Measurements from ENCODE around the gene TMED8. TPM values are rescaled to one million over a fixed set of nuclear protein-coding genes. Genes with fewer than 3 reads are reported as not detected.
"Not testable (repeated sequence)": the region's sequence is repeated elsewhere in the genome, so short reads cannot be mapped to it uniquely, and the experiment has no call there.

Gene TMED8
- polyA plus RNA-seq, 3 donors: 20.0 to 25.4 (median 23.6) TPM

DNA sequence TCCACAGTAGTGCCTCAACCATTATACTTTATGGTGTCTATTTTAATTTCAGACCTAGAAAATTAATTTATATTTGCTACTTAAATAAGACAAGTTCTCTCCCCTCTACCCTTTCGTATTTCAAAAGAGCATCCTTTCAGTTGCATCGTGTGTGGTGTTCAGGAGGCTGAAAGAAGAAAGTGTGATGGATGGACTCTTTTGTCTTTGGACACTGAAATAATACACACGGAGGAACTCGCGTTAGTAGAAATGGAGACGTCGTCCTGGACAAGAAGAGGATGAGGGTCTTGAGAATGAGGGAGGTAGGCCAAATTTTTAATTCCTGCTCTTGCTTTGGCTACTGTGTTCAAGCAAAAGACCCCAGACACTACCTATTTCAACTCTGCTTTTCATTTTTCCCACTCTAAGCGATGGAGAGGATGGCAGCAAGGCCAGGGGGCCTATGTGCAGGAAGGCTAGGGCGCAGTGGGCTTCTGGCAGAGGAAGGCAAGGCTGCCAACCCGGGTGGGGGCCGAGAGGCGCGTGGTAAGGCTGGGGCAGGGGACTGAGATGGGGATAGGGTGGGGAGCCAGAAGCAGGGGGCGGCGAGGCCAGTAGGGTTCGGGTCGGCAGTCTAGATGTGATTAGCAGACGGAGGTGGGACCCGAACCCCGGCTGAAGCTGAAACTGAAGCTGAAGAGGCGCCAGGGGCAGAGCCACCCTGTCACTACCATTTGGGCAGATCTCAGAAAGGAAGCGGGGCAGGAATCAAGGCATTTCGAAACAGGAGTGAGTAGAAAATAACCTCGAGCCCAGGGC is 722 bp downstream of the TMED8 start:
- peak in 1 of 11 donors; percentile 11 for DNase-seq (ENCODE audit: extremely low read depth in 1 of 11, low read depth in 9 of 11, low spot score in 4 of 11)

DNA sequence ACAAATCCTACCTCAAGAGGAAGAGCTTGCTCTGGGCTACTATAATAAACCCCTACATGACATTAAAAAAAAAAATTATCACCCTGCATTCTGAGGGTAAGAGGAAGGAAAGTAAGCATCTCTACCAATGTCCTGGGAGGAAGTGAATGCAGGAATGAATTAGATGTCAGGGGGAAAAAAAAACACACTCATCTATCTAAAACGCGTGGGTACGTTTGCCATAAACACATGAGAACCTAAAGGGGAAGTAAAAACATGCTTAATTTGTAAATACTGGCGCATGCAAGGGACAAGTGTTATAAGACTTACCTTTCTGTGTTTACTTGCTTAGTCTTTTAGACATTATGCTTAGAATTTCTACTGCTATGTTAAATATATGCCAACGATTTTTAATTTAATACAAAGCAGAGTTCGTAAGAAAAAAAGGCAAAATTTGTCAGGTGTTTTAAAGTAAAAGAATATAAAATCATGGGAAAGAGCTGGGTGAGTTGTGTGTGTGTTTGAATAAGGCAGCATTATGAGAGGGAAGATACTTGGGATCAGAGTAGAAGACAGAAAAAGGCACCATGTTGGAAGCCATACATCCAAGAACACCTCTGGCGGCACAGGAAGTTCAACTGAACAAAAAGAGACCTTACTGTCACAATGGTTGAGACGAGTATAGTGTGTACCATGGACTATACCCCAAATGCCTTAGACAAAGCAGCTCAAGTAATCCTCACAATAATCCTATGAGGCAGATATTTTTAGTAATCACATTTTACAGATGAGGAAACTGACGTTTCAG is 1.5 kb downstream of the TMED8 start:
- no peak for DNase-seq (ENCODE audit: extremely low read depth in 1 of 11, low read depth in 9 of 11, low spot score in 4 of 11)

DNA sequence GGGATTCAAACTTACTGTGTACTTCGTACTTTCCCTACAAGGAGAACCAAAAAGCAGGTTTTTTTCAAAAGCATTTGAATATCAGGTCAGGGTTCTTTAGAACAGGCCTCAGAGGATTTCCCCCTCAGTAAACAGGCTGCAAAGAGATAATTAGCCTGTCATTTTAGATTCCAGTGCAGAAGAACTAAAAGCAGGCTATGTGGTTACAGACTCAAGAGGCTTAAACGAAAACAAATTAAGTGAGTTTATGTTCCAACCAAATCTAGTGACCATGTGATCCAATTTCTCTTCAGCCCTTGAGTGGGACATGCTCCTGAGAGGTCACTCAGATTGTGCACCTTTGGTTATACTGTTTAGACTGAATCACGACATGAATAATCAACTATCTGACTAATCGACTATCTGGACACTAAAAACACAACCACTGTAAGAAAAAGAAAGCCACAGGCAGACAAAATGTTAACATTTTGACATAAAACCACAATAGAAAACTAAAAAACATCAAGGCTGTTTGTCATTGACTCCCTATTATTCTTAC is 4.5 kb downstream of the TMED8 start:
- peak in 2 of 11 donors; percentile 15 to 23 for DNase-seq (ENCODE audit: extremely low read depth in 1 of 11, low read depth in 9 of 11, low spot score in 4 of 11)

DNA sequence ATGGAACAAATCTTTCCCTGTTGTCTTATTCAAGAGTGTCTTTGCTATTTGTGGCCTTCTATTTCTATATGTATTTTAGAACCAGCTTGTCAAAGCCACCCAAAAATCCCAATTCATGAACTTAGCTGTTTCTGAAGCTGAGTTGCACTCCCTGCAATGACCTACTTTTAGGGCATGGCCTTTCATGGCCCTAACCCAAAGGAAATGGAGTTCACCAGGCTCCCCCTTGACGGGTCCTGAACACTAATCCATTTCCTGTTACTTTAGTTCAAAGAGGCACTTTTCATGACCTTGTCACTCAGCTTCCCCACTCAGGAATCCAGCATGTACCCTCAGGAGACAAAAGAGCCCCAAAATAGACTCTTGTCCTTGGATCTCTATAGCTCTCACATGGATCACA is 7.6 kb downstream of the TMED8 start:
- no peak for DNase-seq (ENCODE audit: extremely low read depth in 1 of 11, low read depth in 9 of 11, low spot score in 4 of 11)

DNA sequence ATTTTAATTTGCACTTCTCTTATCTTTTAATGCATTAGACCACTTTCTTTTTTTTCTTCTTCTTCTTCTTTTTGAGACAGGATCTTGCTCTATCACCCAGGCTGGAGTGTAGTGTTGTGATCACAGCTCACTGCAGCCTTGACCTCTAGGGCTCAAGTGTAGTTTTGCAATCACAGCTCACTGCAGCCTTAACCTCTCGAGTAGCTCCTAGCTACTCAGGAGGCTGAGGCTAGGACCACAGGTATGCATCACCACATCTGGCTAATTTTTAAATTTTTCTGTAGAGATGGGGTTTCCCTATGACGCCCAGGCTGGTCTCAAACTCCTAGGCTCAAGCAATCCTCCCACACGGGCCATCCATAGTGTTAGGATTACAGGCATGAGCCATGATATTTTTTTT is 12.7 kb downstream of the TMED8 start:
- DNase-seq (ENCODE audit: extremely low read depth in 1 of 11, low read depth in 9 of 11, low spot score in 4 of 11): no peak

DNA sequence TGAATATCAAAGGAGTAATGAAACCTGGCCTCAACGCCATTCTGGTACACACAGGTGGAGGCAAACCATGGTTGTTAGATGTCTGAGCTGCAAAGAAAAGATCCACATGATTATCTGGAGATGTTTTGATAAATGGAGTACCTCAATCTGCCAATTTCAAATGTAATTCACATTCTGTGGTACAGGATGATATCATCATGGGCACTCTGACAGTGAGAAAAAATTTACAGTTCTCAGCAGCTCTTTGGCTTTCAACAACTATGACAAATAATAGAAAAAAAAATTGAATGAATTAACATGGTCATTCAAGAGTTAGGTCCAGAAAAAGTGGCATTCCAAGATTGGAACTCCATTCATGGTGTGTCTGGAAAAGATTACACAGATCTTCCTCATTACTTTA is 17.3 kb downstream of the TMED8 start:
- no peak for DNase-seq (ENCODE audit: extremely low read depth in 1 of 11, low read depth in 9 of 11, low spot score in 4 of 11)

DNA sequence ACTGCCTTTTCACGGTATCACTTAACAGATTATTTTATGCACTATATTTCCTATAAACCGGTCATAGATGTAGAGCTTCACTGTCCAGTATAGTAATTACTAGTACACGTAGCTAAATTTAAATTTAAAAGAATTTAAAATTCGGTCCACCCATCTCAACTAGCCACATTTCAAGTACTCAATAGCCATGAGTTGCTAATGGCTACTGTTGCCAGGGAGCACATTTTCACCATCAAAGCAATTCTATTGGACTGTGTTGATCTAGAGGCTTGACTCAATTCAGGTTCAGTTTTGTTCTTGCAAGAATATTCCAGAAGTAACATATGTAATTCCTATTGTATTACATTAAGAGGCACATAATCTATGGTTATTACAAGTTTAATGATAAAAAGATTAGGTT is 20.0 kb downstream of the TMED8 start:
- DNase-seq (ENCODE audit: extremely low read depth in 1 of 11, low read depth in 9 of 11, low spot score in 4 of 11): no peak

DNA sequence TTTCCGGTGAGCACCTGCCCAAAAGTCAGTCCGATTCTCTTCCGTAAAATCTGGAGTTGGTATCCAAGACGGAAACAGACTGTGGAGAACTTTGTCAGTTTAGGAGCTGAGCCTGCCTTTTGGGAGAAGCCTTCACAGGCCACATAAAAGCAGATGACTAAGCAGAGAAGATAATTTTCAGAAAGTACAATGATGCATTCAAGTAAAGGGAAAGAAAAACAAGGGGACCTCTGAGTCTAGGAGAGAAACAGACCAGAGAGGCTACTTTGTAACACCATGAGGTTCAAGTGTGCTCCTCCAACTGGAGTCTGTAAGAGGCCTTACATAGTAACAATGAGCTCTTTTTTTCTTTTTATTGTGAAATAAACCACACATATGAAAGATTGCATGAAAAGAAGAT is 21.1 kb downstream of the TMED8 start:
- DNase-seq (ENCODE audit: extremely low read depth in 1 of 11, low read depth in 9 of 11, low spot score in 4 of 11): no peak

DNA sequence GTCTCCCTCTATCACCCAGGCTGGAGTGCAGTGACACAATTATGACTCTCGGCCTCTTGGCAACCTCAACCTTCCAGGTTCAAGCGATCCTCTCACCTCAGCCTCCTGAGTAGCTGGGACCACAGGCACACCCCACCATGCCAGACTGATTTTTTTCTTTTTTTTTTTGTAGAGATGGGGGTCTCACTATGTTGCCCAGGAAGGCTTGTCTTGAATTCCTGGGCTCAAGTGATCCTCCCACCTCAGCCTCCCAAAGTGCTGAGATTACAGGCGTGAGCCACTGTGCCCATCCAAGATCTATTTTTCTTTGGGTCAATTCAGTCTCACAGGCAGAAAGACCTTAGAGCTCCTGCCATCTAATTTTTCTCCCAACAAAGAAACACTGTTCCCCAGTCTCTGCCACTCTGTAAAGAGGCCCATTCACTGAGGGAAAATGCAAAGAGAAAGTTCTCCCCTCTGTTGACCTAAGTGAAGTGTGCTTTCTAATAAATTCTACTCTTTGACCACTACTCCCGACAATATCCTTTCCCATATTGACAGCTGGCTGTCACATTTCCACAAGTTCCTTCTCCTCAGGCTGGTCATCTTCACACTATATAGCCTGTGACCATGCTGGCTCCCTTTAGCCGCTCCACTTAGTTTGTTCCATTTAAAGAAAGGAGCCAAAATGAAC is 23.3 kb downstream of the TMED8 start:
- DNase-seq (ENCODE audit: extremely low read depth in 1 of 11, low read depth in 9 of 11, low spot score in 4 of 11): no peak

DNA sequence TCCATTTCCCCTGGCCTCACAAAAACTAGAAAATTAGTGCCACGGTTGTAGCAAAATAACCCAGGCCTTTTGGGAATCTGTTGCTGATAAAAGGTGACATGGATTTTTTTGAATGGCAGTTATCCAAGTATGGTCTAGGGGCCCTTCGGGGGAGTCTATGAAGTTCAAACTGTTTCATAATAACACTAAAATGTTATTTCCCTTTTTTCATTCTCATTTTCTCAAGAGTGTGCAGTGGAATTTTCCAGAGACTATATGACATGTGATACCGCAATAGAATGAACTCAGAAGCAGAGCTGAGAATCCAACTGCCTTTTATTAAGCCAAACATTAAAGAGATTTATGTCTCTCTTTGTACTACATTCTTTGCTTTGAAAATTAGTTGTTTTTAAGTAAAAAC is 29.1 kb downstream of the TMED8 start:
- DNase-seq (ENCODE audit: extremely low read depth in 1 of 11, low read depth in 9 of 11, low spot score in 4 of 11): peak in 5 of 11 donors; percentile 23 to 44 (median 36)

DNA sequence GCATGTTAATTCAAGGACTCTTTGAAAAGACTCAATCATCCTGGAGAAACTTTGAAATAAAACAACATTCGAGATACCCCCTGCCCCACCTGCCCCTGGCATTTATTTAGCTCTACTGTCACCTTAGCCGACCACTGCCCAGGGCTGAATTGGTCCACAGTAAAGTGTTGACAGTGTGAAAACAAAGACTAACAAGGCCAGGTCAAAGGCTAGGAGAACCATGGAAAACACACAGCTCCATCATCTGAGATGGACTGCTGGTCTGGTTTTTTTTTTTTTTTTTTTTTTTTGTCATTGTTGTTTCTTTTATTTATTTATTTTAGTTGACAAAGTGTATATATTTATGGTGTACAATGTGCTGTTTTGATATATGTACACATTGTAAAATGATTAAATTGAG is 30.4 kb downstream of the TMED8 start:
- no peak for DNase-seq (ENCODE audit: extremely low read depth in 1 of 11, low read depth in 9 of 11, low spot score in 4 of 11)

DNA sequence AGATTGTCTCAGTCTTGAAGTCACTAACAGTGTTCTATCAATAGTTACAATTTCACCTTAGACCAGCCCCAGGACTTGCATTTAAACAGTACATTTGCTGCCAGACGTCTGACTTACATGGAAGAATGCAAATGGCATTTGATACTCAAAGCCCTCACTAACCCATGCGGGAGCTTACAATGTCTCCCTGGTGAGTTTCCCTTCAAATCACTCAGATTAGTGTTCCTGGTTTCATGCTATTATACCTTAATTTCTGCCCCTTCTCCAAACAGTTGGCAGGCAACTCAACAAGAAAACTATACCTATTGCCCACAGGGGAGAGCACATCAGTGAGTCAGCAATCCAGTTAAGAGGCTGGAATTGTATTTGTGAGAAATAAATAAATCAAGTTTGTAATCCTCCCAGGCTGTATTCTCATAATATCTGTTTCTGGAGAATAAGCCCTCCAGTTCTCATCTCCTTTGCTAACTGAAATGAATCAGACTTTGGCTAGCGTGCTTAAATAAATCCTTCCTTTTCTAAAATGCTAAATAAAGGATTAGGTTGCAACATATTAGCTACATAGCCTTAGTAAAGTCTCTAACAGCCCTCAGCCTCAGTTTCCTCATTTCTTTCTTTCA is 32.4 kb downstream of the TMED8 start:
- DNase-seq (ENCODE audit: extremely low read depth in 1 of 11, low read depth in 9 of 11, low spot score in 4 of 11): no peak

DNA sequence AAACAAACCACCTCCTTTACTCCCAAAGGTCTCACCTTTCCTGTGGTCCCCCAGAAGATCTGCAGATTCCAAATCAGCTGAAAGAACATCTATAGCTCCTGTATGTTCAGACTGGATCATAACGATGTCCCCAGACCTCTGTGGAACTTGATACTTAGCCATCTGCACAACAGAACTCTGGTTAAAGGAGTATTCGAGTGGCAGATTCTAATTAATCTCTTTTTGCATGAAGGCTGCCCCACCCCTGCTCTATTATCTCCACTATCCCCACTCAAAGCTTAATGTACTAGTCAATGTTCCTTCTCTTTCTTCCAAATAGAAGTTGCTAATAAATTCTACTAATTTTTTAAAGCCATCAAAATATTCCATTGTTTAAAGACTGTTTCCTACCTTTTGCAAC is 33.2 kb downstream of the TMED8 start:
- no peak for DNase-seq (ENCODE audit: extremely low read depth in 1 of 11, low read depth in 9 of 11, low spot score in 4 of 11)

DNA sequence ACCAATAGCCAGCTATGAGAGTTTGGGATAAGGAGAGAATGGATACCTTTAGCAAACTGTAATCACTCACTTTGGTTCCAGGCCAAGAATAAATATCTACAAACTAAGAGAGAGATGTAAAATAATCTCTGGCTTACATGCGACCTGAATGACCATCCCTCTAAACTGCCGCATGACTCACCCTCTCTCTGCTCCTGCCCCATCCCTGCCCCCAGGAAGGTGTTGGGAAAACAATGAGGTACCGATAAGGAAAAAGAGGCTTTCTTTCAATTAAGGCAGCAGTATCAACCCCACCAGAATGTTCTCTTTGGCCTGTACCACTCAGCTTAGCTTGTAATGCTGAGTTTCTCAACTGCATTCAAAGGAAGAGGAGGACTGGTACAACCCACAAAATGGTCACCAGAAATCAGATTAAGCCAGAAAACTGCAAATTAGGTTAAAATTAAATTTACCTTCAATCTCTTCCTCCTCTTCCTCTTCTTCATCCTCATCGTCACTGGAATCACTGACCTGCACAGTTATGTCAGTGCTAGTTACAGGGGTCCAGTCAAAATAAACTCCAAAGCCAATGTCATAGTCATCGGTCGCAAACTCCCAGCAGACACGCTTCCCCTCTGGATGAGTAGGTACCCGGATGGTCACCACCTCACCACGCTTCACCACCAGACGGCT is 34.0 kb downstream of the TMED8 start:
- no peak for DNase-seq (ENCODE audit: extremely low read depth in 1 of 11, low read depth in 9 of 11, low spot score in 4 of 11)

DNA sequence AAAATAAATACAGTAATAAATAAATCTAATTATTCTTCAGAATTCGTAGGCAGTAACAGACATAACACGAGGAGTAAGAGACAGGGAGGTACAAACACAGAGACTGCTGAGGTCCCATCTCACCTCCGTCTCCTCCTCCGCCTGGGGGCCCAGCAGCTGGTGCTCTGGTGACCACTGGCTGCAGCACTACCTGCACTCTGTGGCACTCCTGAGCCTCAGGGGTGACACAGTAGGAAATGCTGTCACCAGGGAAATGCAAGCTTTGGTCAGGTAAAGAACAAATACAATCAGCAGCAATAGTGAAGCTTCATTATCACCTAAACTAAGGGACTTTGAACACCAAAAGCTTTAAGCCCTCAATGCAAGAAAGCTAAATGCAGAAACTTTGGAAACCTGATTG is 36.5 kb downstream of the TMED8 start:
- DNase-seq (ENCODE audit: extremely low read depth in 1 of 11, low read depth in 9 of 11, low spot score in 4 of 11): no peak

DNA sequence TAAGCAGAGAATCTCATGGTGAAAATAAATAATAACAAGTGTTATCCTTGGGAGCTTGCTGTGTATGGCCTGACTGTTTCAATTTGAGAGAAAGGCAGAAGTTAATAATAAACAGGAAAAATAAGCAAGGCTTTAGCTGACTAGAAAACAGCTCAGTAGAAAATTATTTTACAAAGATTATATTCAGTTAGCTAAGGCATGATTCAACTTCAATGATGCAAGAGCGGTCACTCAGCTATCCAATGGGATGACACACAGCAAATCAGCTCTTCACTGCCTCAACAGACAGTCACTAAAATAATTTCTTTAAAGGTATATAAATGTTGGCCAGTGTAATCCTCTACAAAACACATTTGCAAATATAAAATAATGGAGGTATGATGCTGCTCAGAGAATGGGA is 37.5 kb downstream of the TMED8 start:
- no peak for DNase-seq (ENCODE audit: extremely low read depth in 1 of 11, low read depth in 9 of 11, low spot score in 4 of 11)

DNA sequence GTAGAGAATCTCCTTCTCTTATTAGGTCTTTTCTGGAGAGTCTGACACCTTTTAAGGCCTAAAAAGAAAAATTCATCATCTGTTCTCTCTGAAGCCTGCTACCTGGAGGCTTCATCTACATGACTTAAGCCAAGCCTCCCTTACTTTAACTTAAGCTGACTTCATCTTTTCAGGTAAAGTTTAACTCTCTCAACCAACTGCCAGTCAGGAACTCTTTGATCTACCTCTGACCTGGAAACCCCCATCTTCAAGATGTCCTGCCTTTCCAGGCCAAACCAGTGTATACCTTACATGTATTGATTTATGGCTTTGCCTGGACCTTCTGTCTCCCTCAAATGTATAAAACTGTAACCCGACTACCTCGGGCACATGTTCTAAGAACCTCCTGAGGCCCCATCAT is 38.6 kb downstream of the TMED8 start:
- DNase-seq (ENCODE audit: extremely low read depth in 1 of 11, low read depth in 9 of 11, low spot score in 4 of 11): no peak

DNA sequence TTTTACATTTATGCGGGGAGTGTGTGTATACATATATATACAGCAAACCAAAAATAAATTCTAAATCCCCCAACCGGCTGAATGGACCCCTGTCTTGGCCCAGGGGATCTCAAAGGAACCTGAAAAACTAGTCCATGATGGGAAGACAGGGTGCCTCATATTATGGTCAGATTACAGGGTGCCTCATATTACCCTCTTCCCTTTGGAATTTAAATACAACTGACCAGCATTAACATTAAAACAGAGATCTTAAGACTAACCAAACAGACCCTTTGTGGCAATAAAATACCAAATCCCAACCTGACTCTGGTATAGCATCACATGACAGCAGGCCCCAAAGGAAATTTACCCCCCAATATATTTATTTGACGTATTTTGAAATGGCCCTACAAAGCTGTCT is 39.0 kb downstream of the TMED8 start:
- no peak for DNase-seq (ENCODE audit: extremely low read depth in 1 of 11, low read depth in 9 of 11, low spot score in 4 of 11)

DNA sequence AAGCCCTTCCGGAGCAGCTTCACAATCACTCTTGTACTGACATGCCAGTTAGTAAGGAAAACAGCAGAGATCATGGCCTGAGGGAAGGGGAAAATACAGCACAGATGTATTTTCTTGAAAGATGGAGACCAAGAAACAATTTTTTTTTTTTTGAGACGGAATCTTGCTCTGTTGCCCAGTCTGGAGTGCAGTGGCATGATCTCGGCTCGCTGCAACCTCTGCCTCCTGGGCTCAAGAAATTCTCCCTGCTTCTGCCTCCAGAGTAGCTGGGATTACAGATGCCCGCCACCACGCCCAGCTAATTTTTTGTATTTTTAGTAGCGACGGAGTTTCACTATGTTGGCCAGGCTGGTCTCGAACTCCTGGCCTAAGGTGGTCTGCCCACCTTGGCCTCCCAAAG is 39.6 kb downstream of the TMED8 start:
- DNase-seq (ENCODE audit: extremely low read depth in 1 of 11, low read depth in 9 of 11, low spot score in 4 of 11): not testable (repeated sequence)

Data from renal cortex interstitium (tissue), 11 donors.